Lower leg skin (tissue), 3 donors: Measurements from ENCODE around the gene POU6F2.

Source experiments
- POLR2A ChIP-seq, 2 donors: fragments of 450-650 bp; IDR thresholded peaks; one replicate each; pipeline ENCODE4 v1.6.1; 2016 to 2017; ENCODE audit warnings: antibody characterized with exemption in 2 of 2, mild to moderate bottlenecking in 1 of 2, moderate library complexity in 1 of 2
- TF ChIP-seq, protein P1 (sequence below), 3 donors: fragments of 450-650 bp; IDR thresholded peaks; one replicate each; pipeline ENCODE4 v1.5.1; 2016; ENCODE audit warnings: antibody characterized with exemption in 3 of 3, mild to moderate bottlenecking in 3 of 3, moderate library complexity in 2 of 3

DNA sequence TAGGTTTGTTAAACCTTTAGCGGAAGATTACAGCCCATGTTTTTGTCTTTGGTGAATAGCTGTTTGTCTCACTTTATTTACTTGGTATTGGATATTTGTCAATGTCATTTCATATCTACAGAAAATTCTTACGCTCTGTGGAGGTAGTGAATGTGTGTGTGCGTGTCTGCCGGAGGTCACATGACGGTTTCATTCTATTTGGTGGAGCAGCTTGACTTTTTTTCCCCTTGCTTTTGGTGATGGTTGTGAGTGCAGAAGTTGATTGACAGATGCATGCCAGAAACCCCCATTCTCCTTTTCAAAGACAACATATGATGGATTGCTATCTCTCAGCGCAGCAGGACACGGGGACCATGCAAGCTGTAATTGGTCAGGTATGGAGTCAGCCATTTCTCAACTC lies at the start of gene POU6F2:
- TF ChIP-seq, protein P1, sequence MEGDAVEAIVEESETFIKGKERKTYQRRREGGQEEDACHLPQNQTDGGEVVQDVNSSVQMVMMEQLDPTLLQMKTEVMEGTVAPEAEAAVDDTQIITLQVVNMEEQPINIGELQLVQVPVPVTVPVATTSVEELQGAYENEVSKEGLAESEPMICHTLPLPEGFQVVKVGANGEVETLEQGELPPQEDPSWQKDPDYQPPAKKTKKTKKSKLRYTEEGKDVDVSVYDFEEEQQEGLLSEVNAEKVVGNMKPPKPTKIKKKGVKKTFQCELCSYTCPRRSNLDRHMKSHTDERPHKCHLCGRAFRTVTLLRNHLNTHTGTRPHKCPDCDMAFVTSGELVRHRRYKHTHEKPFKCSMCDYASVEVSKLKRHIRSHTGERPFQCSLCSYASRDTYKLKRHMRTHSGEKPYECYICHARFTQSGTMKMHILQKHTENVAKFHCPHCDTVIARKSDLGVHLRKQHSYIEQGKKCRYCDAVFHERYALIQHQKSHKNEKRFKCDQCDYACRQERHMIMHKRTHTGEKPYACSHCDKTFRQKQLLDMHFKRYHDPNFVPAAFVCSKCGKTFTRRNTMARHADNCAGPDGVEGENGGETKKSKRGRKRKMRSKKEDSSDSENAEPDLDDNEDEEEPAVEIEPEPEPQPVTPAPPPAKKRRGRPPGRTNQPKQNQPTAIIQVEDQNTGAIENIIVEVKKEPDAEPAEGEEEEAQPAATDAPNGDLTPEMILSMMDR (IDR thresholded peaks at IDR 0.05) = no peak
- no peak for TF ChIP-seq POLR2A (IDR thresholded peaks at IDR 0.05)
